HUES48 (cell line): ENCODE results near the gene PCSK7.
"Not testable (repeated sequence)": the region's sequence is repeated elsewhere in the genome, so short reads cannot be mapped to it uniquely, and the experiment has no call there.

ENCODE experiments used
- H3K27ac ChIP-seq: one replicate; pipeline ENCODE4 v1.7.0; 2013; ENCODE audit warnings: low read depth, low read length, inconsistent platforms
- H3K27me3 ChIP-seq: 2 replicates; pipeline ENCODE4 v1.6.1; 2013; ENCODE audit warnings: mild to moderate bottlenecking, low read length; ENCODE audit not compliant: control insufficient read depth, insufficient read depth
- H3K36me3 ChIP-seq: 2 replicates; pipeline ENCODE4 v1.6.1; 2013; ENCODE audit warnings: low read length; ENCODE audit not compliant: control insufficient read depth, insufficient read depth
- H3K4me1 ChIP-seq: 2 replicates; pipeline ENCODE4 v1.6.1; 2013; ENCODE audit warnings: mild to moderate bottlenecking, low read length; ENCODE audit not compliant: control insufficient read depth, insufficient read depth
- H3K4me3 ChIP-seq: 2 replicates; pipeline ENCODE4 v1.5.1; 2013; ENCODE audit warnings: mild to moderate bottlenecking, low read depth, low read length
- H3K9ac ChIP-seq: 2 replicates; pipeline ENCODE4 v1.6.1; 2013; ENCODE audit warnings: mild to moderate bottlenecking, low read depth, low read length, moderate library complexity
- H3K9me3 ChIP-seq: 2 replicates; pipeline ENCODE4 v1.6.1; 2013; ENCODE audit warnings: low read length; ENCODE audit not compliant: control insufficient read depth, insufficient read depth

PCSK7 gene

GRCh38 chr11:117185736-117186430, 46.0 kb downstream of the PCSK7 start:
- Histone ChIP-seq H3K27ac (no peak overlapping the region), H3K4me3 (no peak overlapping the region), H3K36me3 (peaks cover 27% of the 10 kb centered on the region), H3K9me3 (no peaks in the 10 kb centered on the region), H3K27me3 (no peaks in the 10 kb centered on the region), H3K4me1 (peaks cover 2% of the 10 kb centered on the region), H3K9ac (no peak overlapping the region)

- peaks cover 13% of the 10 kb centered on the region for H3K4me1 ChIP-seq
- H3K36me3 ChIP-seq: peaks cover 16% of the 10 kb centered on the region
- no peaks in the 10 kb centered on the region for H3K9me3 ChIP-seq
- H3K27me3 ChIP-seq: peaks cover 9% of the 10 kb centered on the region; the same call in 1 of the 2 replicates
- H3K27ac ChIP-seq: no peak overlapping the region
- H3K9ac ChIP-seq: no peak overlapping the region
- H3K4me3 ChIP-seq: no peak overlapping the region
Observed at GRCh38 chr11:117183724-117184349, 48.0 kb downstream of the PCSK7 start.

GRCh38 chr11:117183178-117183577, 48.7 kb downstream of the PCSK7 start:
- not testable (repeated sequence) for H3K9ac ChIP-seq, H3K4me3 ChIP-seq, H3K27me3 ChIP-seq, H3K9me3 ChIP-seq, H3K27ac ChIP-seq
- peaks cover 12% of the 10 kb centered on the region for H3K36me3 ChIP-seq
- peaks cover 15% of the 10 kb centered on the region for H3K4me1 ChIP-seq

GRCh38 chr11:117182551-117182935, 49.3 kb downstream of the PCSK7 start:
- no peak overlapping the region for H3K9ac ChIP-seq
- no peak overlapping the region for H3K27ac ChIP-seq
- H3K36me3 ChIP-seq: peaks cover 12% of the 10 kb centered on the region
- no peak overlapping the region for H3K4me3 ChIP-seq
- no peaks in the 10 kb centered on the region for H3K9me3 ChIP-seq
- peaks cover 9% of the 10 kb centered on the region; the same call in 1 of the 2 replicates for H3K27me3 ChIP-seq
- peaks cover 19% of the 10 kb centered on the region for H3K4me1 ChIP-seq

- Histone ChIP-seq H3K36me3 (peaks cover 12% of the 10 kb centered on the region), H3K9me3 (no peaks in the 10 kb centered on the region), H3K4me1 (peaks cover 19% of the 10 kb centered on the region), H3K9ac (no peak overlapping the region), H3K4me3 (no peak overlapping the region), H3K27me3 (peaks cover 9% of the 10 kb centered on the region; the same call in 1 of the 2 replicates), H3K27ac (no peak overlapping the region)
Observed at GRCh38 chr11:117181586-117182550, 50.0 kb downstream of the PCSK7 start.

GRCh38 chr11:117180661-117181585, 51.0 kb downstream of the PCSK7 start:
- peaks cover 9% of the 10 kb centered on the region; the same call in 1 of the 2 replicates for H3K27me3 ChIP-seq
- H3K4me3 ChIP-seq: no peak overlapping the region; the same call in 1 of the 2 replicates
- H3K9me3 ChIP-seq: no peaks in the 10 kb centered on the region
- H3K9ac ChIP-seq: no peak overlapping the region
- peaks cover 19% of the 10 kb centered on the region for H3K4me1 ChIP-seq
- no peak overlapping the region for H3K27ac ChIP-seq
- peaks cover 13% of the 10 kb centered on the region for H3K36me3 ChIP-seq

- Histone ChIP-seq H3K9me3 (no peaks in the 10 kb centered on the region), H3K36me3 (peaks cover 13% of the 10 kb centered on the region), H3K27me3 (peaks cover 9% of the 10 kb centered on the region; the same call in 1 of the 2 replicates), H3K4me1 (peaks cover 19% of the 10 kb centered on the region), H3K9ac (no peak overlapping the region), H3K4me3 (peak overlapping the region; percentile 90), H3K27ac (no peak overlapping the region)
Observed at GRCh38 chr11:117180020-117180419, 51.9 kb downstream of the PCSK7 start.

- Histone ChIP-seq H3K36me3 (peaks cover 13% of the 10 kb centered on the region), H3K9ac (peak overlapping the region; percentile 73; the same call in 1 of the 2 replicates), H3K9me3 (no peaks in the 10 kb centered on the region), H3K4me3 (peak overlapping the region; percentile 90), H3K27ac (peak overlapping the region; percentile 85), H3K4me1 (peaks cover 19% of the 10 kb centered on the region), H3K27me3 (peaks cover 9% of the 10 kb centered on the region; the same call in 1 of the 2 replicates)
Observed at GRCh38 chr11:117179048-117179999, 52.5 kb downstream of the PCSK7 start.

GRCh38 chr11:117178210-117179034, 53.5 kb downstream of the PCSK7 start, which contains the start of gene SIDT2:
Gene SIDT2, plus strand, starts transcription at chr11:117178743. Its CDS starts 521 bp downstream, at chr11:117179264.
- Histone ChIP-seq H3K27me3 (peaks cover 9% of the 10 kb centered on the region; the same call in 1 of the 2 replicates), H3K9ac (peak within 1 kb of the TSS; percentile 73; the same call in 1 of the 2 replicates), H3K27ac (peak within 1 kb of the TSS; percentile 85), H3K4me3 (peak within 1 kb of the TSS; percentile 90), H3K4me1 (peaks cover 19% of the 10 kb centered on the region), H3K36me3 (peaks cover 12% of the 10 kb centered on the region), H3K9me3 (no peaks in the 10 kb centered on the region)
